Measurements from ENCODE around the gene DCLK2.

Gene DCLK2

DNA sequence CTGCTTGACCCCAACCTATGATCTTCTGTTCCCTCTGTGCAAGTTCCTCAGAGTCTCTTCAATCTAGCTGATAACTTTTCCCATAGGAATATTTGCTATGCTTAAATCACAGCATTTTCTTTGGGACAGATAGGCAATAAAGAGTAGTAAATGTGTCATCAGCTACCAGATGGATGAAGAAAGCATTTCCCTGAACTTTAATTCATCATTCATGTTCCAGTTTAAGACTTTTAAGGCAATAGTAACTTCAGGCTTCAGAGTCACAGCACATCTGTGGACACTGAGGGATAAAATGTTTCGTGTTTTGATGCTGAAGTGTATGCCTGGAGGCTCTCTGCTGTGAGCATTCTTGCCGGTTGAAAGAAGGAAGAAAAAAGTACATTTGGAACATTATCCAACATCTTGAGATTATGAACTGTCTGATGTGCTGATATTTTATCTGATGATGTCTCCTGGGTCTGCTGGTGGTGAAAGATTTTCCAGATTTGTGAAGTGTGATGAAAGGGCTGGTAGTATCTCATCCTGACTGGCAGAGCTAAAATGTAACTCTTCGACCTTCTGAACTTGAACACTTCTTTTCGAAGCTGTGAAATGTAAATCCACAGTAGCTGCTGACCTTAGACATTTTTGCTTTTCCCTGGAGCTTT is 133.7 kb downstream of the DCLK2 start:
- no peak for DNase-seq

GRCh38 chr4:150212485-150212884 is 134.2 kb downstream of the DCLK2 start:
- no peak for DNase-seq

DNA sequence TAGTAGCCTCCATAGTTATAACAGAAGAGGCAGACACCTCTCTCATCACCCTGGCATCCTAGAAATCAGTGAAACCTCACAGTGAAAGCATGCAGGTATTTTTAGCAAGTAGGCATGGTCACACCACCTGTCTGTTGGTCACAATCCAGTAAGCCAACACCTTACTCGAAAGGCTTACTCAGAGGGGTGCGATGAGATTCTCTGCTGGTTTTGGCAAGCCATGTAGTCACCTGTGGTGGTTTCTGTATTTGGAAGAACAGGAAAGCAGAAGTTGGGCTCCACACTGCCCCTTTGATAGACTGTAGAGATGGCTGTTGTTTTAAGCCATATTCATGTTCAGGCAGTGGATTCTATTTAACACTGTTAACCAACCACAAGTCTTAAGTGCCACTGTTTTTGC is 134.7 kb downstream of the DCLK2 start:
- no peak for DNase-seq

DNA sequence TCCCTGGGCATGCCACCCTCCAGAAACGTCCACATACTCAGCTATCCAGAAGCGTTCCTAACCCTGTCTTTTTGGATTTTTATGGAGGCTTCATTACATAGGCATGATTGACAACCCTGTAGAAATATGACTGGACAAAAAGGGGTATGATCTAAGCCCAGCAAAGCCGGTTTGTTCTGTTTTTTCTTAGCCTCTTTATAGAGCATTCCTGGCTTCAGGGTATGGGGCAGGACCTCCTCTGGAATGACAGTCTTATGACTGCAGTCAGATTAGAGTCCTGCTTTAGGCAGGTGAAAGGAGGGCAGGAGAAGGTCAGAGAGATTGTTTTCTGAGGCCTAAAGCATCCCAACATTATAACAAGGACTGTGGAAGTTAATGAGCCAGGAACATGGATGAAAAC is 137.4 kb downstream of the DCLK2 start:
- DNase-seq, result no peak

- DNase-seq, result no peak
Measured at GRCh38 chr4:150216726-150217125, 138.5 kb downstream of the DCLK2 start.

GRCh38 chr4:150217192-150217591 is 138.9 kb downstream of the DCLK2 start:
- no peak for DNase-seq

DNA sequence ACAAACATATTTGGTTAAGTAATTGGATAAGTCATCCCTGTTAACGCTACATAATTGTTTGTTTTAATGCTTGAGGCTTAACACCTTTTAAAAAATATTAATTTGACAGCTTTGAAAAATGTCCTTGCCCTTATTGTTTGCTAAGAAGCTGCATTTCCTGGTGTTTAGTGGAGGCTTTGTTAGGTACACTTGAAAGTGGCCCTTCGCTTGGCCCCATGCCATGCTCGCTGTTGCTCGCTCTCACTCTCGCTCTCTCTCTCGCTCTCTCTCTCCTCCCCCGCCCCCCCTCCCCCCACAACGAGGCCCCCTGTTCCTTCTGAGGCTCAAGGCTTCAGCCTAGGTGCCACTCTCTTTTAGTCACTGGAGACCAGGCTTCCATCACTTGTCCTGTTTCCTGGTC is 139.6 kb downstream of the DCLK2 start:
- DNase-seq, result no peak

DNA sequence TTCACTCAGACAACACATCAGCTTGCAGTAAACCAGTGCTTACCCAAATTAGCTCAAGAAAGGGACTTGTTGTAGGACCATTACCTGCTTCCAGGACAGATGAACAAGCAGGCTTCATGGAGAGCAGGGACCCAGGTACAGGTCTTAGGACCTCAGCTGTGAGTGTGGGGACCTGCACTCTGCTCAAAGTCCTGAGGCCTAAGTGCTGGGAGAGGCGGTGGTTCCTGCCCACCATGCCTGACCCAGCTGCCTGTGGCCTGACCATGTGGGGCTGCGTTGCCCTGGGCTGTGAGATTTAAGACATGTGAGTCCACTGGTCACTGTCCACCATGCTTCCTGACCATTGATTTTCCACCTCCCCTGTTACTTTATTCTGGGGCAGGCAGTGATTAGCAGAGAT is 140.2 kb downstream of the DCLK2 start:
- DNase-seq, result no peak

GRCh38 chr4:150219841-150220240 is 141.6 kb downstream of the DCLK2 start:
- no peak for DNase-seq

- no peak for DNase-seq
Measured at GRCh38 chr4:150224896-150225591, 146.8 kb downstream of the DCLK2 start.

- DNase-seq, result peak; percentile 72
Measured at GRCh38 chr4:150229520-150229919, 151.3 kb downstream of the DCLK2 start.

- peak; percentile 77 for DNase-seq
Measured at GRCh38 chr4:150230561-150230960, 152.3 kb downstream of the DCLK2 start.

GRCh38 chr4:150231107-150231770 is 153.0 kb downstream of the DCLK2 start:
- peak; percentile 28 for DNase-seq

GRCh38 chr4:150232029-150232428 is 153.8 kb downstream of the DCLK2 start:
- no peak for DNase-seq

DNA sequence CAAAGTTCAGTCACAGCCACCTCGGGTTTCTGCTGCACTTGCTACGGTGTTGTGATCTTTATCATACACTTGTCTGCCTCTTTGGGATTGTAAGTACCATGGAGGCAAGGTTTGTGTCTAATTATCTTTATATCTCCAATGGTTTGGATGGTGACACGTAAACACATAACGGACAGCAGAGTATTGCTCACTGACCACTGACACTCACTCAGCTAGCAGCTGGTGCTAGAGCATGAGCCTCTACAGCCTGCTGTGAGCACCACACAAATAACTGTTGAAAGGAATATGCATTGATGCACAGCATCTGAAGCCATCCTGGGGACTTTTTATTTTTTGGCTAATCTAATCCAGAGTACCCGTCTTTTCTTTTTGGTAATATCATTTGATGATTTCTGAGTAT is 156.0 kb downstream of the DCLK2 start:
- no peak for DNase-seq

- no peak for DNase-seq
Measured at GRCh38 chr4:150235317-150235716, 157.1 kb downstream of the DCLK2 start.

GRCh38 chr4:150235808-150236271 is 157.6 kb downstream of the DCLK2 start:
- no peak for DNase-seq

DNA sequence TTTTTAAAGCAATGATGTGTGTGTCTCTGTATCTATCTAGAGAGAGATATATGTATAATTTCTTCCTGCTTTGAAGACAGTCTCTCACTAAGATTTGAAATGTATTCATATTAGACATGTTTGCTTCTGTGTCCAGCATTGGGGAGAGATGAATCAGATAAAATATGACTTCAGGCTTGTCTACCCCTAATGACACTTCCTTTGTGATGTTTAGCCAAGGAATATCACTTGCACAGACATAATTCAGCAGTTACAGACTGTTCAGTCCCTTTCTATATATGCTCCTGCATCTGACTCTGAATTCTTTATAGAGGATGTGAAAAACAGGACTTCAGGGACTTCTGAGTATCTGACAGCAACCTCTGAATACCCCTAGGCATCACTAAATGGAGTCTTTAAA is 158.4 kb downstream of the DCLK2 start:
- no peak for DNase-seq

DNA sequence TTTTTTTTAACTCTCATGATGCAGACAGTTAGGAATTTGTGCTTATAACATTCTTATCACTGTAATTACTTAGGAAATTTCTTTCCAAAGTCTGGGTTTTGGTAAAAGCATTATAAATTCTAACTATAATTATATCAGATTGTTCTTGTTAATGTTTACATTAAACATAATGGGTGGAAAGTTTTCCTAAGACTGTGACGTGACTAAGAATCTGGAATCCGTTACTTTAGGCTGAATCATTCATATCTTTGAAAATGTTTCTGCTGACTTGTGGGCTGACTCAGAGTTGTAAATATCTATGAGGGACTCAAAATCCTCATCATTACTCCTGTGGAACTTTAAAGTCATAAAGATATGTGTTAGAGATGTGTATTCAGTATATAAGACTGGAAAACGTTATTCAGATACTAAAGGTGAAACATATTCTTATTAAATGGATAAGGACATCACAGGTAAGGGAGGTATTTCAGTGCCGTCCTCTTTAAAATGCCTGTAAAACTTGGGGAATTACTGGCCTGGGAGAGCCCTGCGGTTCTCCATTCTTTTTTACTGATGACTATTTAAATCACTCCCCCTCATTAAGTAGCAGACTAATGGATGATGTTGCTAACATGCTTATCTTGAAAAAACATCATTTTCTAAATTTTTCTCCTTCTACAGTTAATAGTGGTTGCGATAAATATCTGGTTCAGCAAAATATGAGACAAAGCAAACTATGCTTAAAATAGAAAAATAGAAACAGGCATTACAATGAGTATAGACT is 159.0 kb downstream of the DCLK2 start:
- DNase-seq, result no peak

GRCh38 chr4:150238591-150238990 is 160.3 kb downstream of the DCLK2 start:
- DNase-seq, result no peak

GRCh38 chr4:150240011-150240410 is 161.8 kb downstream of the DCLK2 start:
- no peak for DNase-seq

- DNase-seq, result no peak
Measured at GRCh38 chr4:150242820-150243458, 164.7 kb downstream of the DCLK2 start.

DNA sequence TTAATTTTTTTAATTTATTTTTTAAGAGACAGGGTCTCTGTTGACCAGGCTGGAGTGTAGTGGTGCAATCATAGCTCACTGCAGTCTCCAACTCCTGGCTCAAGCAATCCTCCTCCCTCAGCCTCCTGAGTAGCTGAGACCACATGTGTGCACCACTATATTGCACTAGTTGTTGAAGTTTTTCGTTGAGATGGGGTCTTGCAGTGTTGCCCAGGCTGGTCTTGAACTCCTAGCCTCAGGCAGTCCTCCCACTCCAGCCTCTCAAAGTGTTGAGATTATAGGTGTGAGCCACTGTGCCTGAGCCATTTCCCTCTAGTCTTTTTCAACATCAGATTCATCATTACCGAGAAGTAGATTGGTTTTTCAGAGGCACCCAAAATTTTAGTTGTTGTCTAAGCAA is 165.7 kb downstream of the DCLK2 start:
- DNase-seq, result no peak

Measured in NCI-H446 treated with DMSO at 0.1 percent for 48 hours (cell line).